CD4-positive, alpha-beta T cell (primary cell): Measurements from ENCODE around the gene SHANK3. TPM values are rescaled to one million over a fixed set of nuclear protein-coding genes. Genes with fewer than 3 reads are reported as not detected.

Experiments used
- ATAC-seq: fragments of 200-7000 bp; cut with Tn5 transposase; one replicate; pipeline ENCODE4 v1.10.0; 2022; ENCODE audit warnings: mild to moderate bottlenecking; ENCODE audit not compliant: poor library complexity
- CTCF ChIA-PET: fragments of 350-600 bp; sonication (Branson Sonifier 250); formaldehyde crosslinking; loops from one replicate; lab custom pipeline; 2021; ENCODE audit warnings: antibody characterized with exemption, inconsistent platforms; lab: Charles Lee
- POLR2A ChIA-PET: fragments of 350-600 bp; sonication (Branson Sonifier 250); formaldehyde crosslinking; loops from one replicate; lab custom pipeline; 2021; ENCODE audit warnings: antibody characterized with exemption, inconsistent platforms; lab: Charles Lee
- DNase-seq, 14 experiments: peaks; one replicate each; pipeline ENCODE4 v3.0.0-alpha.2; 2013 to 2020; ENCODE audit warnings: mixed read lengths in 2 of 14
- H3K27ac ChIP-seq, 2 donors: one replicate each; pipeline versions ENCODE4 v1.5.1 to v1.7.0; 2013; ENCODE audit warnings: low read length in 2 of 2, low read depth in 1 of 2, mild to moderate bottlenecking in 1 of 2
- H3K27me3 ChIP-seq, 2 experiments: 1 replicate in 1 of 2; 2 replicates in 1 of 2; pipeline versions ENCODE4 v1.6.1 to v1.7.0; 2013; ENCODE audit warnings: low read length in 2 of 2, control low read depth in 1 of 2, mild to moderate bottlenecking in 1 of 2, moderate library complexity in 1 of 2; ENCODE audit not compliant: insufficient read depth in 2 of 2, control insufficient read depth in 1 of 2
- H3K36me3 ChIP-seq: one replicate; pipeline ENCODE4 v1.6.1; 2013; ENCODE audit warnings: low read length, control low read depth; ENCODE audit not compliant: insufficient read depth
- H3K4me1 ChIP-seq: one replicate; pipeline ENCODE4 v1.6.1; 2013; ENCODE audit warnings: low read length, control low read depth; ENCODE audit not compliant: insufficient read depth
- H3K4me3 ChIP-seq: one replicate; pipeline ENCODE4 v1.5.1; 2013; ENCODE audit warnings: mild to moderate bottlenecking, low read length, moderate library complexity
- H3K9me3 ChIP-seq, 2 experiments: 1 replicate in 1 of 2; 2 replicates in 1 of 2; pipeline versions ENCODE4 v1.6.1 to v1.7.0; 2013; ENCODE audit warnings: low read length in 2 of 2, mild to moderate bottlenecking in 2 of 2, control low read depth in 1 of 2, moderate library complexity in 1 of 2; ENCODE audit not compliant: control insufficient read depth in 1 of 2, insufficient read depth in 1 of 2
- H3K27ac Mint-ChIP-seq: one replicate; pipeline ENCODE4 v1.8.0; 2020; ENCODE audit warnings: mixed read lengths
- H3K27me3 Mint-ChIP-seq: one replicate; pipeline ENCODE4 v1.8.0; 2021; ENCODE audit warnings: mixed read lengths
- H3K36me3 Mint-ChIP-seq: one replicate; pipeline ENCODE4 v1.8.0; 2021; ENCODE audit warnings: low read depth, mixed read lengths
- H3K4me1 Mint-ChIP-seq: one replicate; pipeline ENCODE4 v1.8.0; 2021; ENCODE audit warnings: low read depth, mixed read lengths
- H3K4me3 Mint-ChIP-seq: one replicate; pipeline ENCODE4 v1.8.0; 2020; ENCODE audit warnings: mild to moderate bottlenecking, mixed read lengths
- H3K9me3 Mint-ChIP-seq: one replicate; pipeline ENCODE4 v1.8.0; 2020; ENCODE audit warnings: mixed read lengths
- CTCF ChIP-seq: fragments of 200-600 bp; IDR thresholded peaks from one replicate; pipeline ENCODE4 v1.8.0; 2022; ENCODE audit warnings: antibody characterized with exemption, mild to moderate bottlenecking
- intact Hi-C, 2 experiments: fragments of 100-400 bp; cut with DNase I in 1 of 2; cut with micrococcal nuclease in 1 of 2; formaldehyde crosslinking; loops; one replicate each; pipeline versions ENCODE4 v1.15.1 to v1.9.0; 2023 to 2025; cut with DNase I, micrococcal nuclease
- total RNA-seq, 174 experiments: library from RNA in 2 of 174; stranded (reverse) in 2 of 174; gene quantifications; one replicate each; pipeline ENCODE4 v1.2.3 and lab custom pipeline; 2021 to 2026

SHANK3 gene
- total RNA-seq, 2 experiments from 2014 or later = not detected

GRCh38 chr22:50706481-50707125 lies 34.0 kb downstream of the SHANK3 start:
- ChIA-PET CTCF (no interaction called here), POLR2A (no interaction called here)
- ATAC-seq (no peak), DNase-seq (no peak)
- Histone ChIP-seq H3K4me1 (peaks cover 9% of the 10 kb centered on the region), H3K9me3 (no peaks in the 10 kb centered on the region), H3K4me3 (no peak overlapping the region), H3K36me3 (no peaks in the 10 kb centered on the region), H3K27me3 (no peaks in the 10 kb centered on the region), H3K27ac (no peak overlapping the region)
- no peak for TF ChIP-seq CTCF
- intact Hi-C loops = no loop called here
- H3K27me3 Mint-ChIP-seq = no peaks in the 10 kb centered on the region
- no peak overlapping the region for H3K27ac Mint-ChIP-seq
- H3K4me1 Mint-ChIP-seq = peaks cover 14% of the 10 kb centered on the region
- no peaks in the 10 kb centered on the region for H3K36me3 Mint-ChIP-seq
- no peaks in the 10 kb centered on the region for H3K9me3 Mint-ChIP-seq
- no peak overlapping the region for H3K4me3 Mint-ChIP-seq

- Histone ChIP-seq H3K36me3 (no peaks in the 10 kb centered on the region), H3K9me3 (no peaks in the 10 kb centered on the region), H3K27me3 (no peaks in the 10 kb centered on the region), H3K4me1 (no peaks in the 10 kb centered on the region), H3K4me3 (no peak overlapping the region), H3K27ac (no peak overlapping the region)
- intact Hi-C loops = no loop called here
- no peak overlapping the region for H3K27ac Mint-ChIP-seq
- H3K4me1 Mint-ChIP-seq = no peaks in the 10 kb centered on the region
- no peaks in the 10 kb centered on the region for H3K36me3 Mint-ChIP-seq
- POLR2A ChIA-PET = no interaction called here
- DNase-seq = no peak
- H3K27me3 Mint-ChIP-seq = no peaks in the 10 kb centered on the region
- no peak for ATAC-seq
- CTCF ChIA-PET = no interaction called here
- H3K4me3 Mint-ChIP-seq = no peak overlapping the region
- TF ChIP-seq CTCF = no peak
- no peaks in the 10 kb centered on the region for H3K9me3 Mint-ChIP-seq
Observed at GRCh38 chr22:50708474-50708873, 35.9 kb downstream of the SHANK3 start.

- CTCF ChIA-PET = no interaction called here
- Mint-ChIP-seq H3K36me3 (no peaks in the 10 kb centered on the region), H3K4me1 (no peaks in the 10 kb centered on the region), H3K27me3 (no peaks in the 10 kb centered on the region), H3K4me3 (no peak overlapping the region), H3K27ac (no peak overlapping the region), H3K9me3 (no peaks in the 10 kb centered on the region)
- Histone ChIP-seq H3K36me3 (no peaks in the 10 kb centered on the region), H3K9me3 (no peaks in the 10 kb centered on the region), H3K4me3 (no peak overlapping the region), H3K27me3 (no peaks in the 10 kb centered on the region), H3K4me1 (no peaks in the 10 kb centered on the region), H3K27ac (no peak overlapping the region)
- ATAC-seq (no peak), DNase-seq (no peak)
- no peak for TF ChIP-seq CTCF
- intact Hi-C loops = no loop called here
- POLR2A ChIA-PET = no interaction called here
Observed at GRCh38 chr22:50708996-50709395, 36.4 kb downstream of the SHANK3 start.
